ENCODE data around the gene CNIH3. TPM values are rescaled to one million over a fixed set of nuclear protein-coding genes. Genes with fewer than 3 reads are reported as not detected.

CNIH3 gene
- total and polyA plus RNA-seq, 2 donors (not counting 3 experiments of a cell fraction or from before 2014, with no cell fraction given): 1.3 to 2.5 TPM

GRCh38 chr1:224632921-224633321 lies 16.8 kb downstream of the CNIH3 start:
- Histone ChIP-seq H2AFZ (ENCODE audit: low read depth, low read length) (no peak overlapping the region), H3K27ac (ENCODE audit: insufficient read depth, low read depth, low read length) (peak overlapping the region; percentile 32), H3K9me1 (replicated peaks; ENCODE audit: control insufficient read depth, extremely low read depth, insufficient read depth, low read length) (no peaks in the 10 kb centered on the region), H3K4me3 (replicated peaks in 1 of 3; ENCODE audit: insufficient read depth in 1 of 3, low read depth in 1 of 3, low read length in 3 of 3) (no peak overlapping the region), H4K20me1 (replicated peaks; ENCODE audit: control insufficient read depth, extremely low read depth, insufficient read depth, low read length) (no peaks in the 10 kb centered on the region), H3K36me3 (ENCODE audit: control insufficient read depth in 2 of 2, extremely low read depth in 1 of 2, insufficient read depth in 2 of 2, low read length in 2 of 2) (no peaks in the 10 kb centered on the region), H3K9me3 (replicated peaks; ENCODE audit: control insufficient read depth, insufficient read depth, low read length) (no peaks in the 10 kb centered on the region), H3K4me2 (ENCODE audit: insufficient read depth, low read length) (no peak overlapping the region), H3K79me2 (ENCODE audit: control insufficient read depth, insufficient read depth, low read length) (no peaks in the 10 kb centered on the region), H3K4me1 (ENCODE audit: control insufficient read depth, extremely low read depth, insufficient read depth, low read length) (peaks cover 10% of the 10 kb centered on the region), H3K9ac (replicated peaks; ENCODE audit: extremely low read depth, insufficient read depth, low read length) (no peak overlapping the region), H3K27me3 (ENCODE audit: control insufficient read depth in 2 of 2, insufficient read depth in 2 of 2, low read length in 2 of 2) (no peaks in the 10 kb centered on the region)
- DNase-seq (ENCODE audit: low read depth, low spot score): no peak
- peak; percentile 66 for FAIRE-seq
- POLR2A ChIA-PET: interaction anchor here (1.8 kb wide), 1 partner anchor 90 kb away, joined by 5 read pairs; no protein-coding TSS in a partner anchor
- dilution Hi-C loops (cut with MboI; ENCODE audit: extremely low pct_ligation_motif_present, low sequenced_read_pairs) (no loop called here), intact Hi-C loops (cut with micrococcal nuclease) (loop anchor here (1.0 to 5.0 kb wide), 2 partner anchors 19 to 446 kb away; no protein-coding TSS in a partner anchor)
- BruUV-seq (replicated peaks): no TSS peak
- TF ChIP-seq CTCF (IDR thresholded peaks at IDR 0.05; ENCODE audit: extremely low read depth in 1 of 2, insufficient read depth in 1 of 2, low read depth in 1 of 2, low read length in 2 of 2) (no peak), MYC (IDR thresholded peaks at IDR 0.05; ENCODE audit: low read depth, low read length) (no peak), POLR2A (IDR thresholded peaks at IDR 0.05; ENCODE audit: low read depth, low read length) (no peak), MAX (IDR thresholded peaks at IDR 0.05; ENCODE audit: insufficient read depth, insufficient read length) (no peak), FOS (IDR thresholded peaks at IDR 0.05; ENCODE audit: borderline replicate concordance, insufficient read depth, low read length) (no peak), POLR2AphosphoS5 (IDR thresholded peaks at IDR 0.05; ENCODE audit: insufficient read depth, low read depth, low read length) (no peak), GATA2 (IDR thresholded peaks at IDR 0.05; ENCODE audit: insufficient read depth, insufficient read length, low read depth, low read length) (no peak), EZH2 (IDR thresholded peaks at IDR 0.05; ENCODE audit: borderline replicate concordance, low read depth, low read length, severe bottlenecking) (no peak), JUN (IDR thresholded peaks at IDR 0.05; ENCODE audit: borderline replicate concordance, insufficient read depth, insufficient read length, low read depth) (no peak)
- CTCF ChIA-PET: interaction anchor here (0.9 to 1.9 kb wide), 9 partner anchors 10 to 218 kb away, joined by 3 to 14 read pairs (median 4); partner anchors contain the start of gene CNIH3

Measured in endothelial cell of umbilical vein (primary cell).